ENCODE data around the gene CAPZB. TPM values are rescaled to one million over a fixed set of nuclear protein-coding genes. Genes with fewer than 3 reads are reported as not detected.

CAPZB gene
- total and polyA plus RNA-seq, 2 of the 4 experiments (the other 2 are of a cell fraction) = 216 to 304 TPM

- dilution Hi-C loops (cut with HindIII; ENCODE audit: low sequenced_read_pairs, unreplicated experiment) = no loop called here
Observed at GRCh38 chr1:19324665-19324990, 160.7 kb downstream of the CAPZB start.

More at GRCh38 chr1:19324665-19324990, 160.7 kb downstream of the CAPZB start:
- H2AK5ac ChIP-seq (ENCODE audit: low read depth, low read length) = no peak overlapping the region
- H4K20me1 ChIP-seq (ENCODE audit: insufficient read depth, low read length) = no peaks in the 10 kb centered on the region; the same call in none of the 2 replicates
- H3K4me1 ChIP-seq (ENCODE audit: control insufficient read depth, insufficient read depth, low read length) = no peaks in the 10 kb centered on the region
- no peak overlapping the region for H4K91ac ChIP-seq (ENCODE audit: insufficient read depth, low read depth, low read length)
- TF ChIP-seq CTCF (conservative IDR thresholded peaks at IDR 0.05; ENCODE audit: low read depth, low read length) = no peak
- TF ChIP-seq FOS (IDR thresholded peaks at IDR 0.05; ENCODE audit: low read depth, low read length) = no peak
- no peak for TF ChIP-seq SMC3 (IDR thresholded peaks at IDR 0.05; ENCODE audit: low read depth, low read length)
- no peak for TF ChIP-seq CHD1 (IDR thresholded peaks at IDR 0.05; ENCODE audit: low read depth, low read length)
- no peak for TF ChIP-seq ELK1 (IDR thresholded peaks at IDR 0.05; ENCODE audit: borderline replicate concordance, low read depth, low read length)
- no peak for TF ChIP-seq RCOR1 (IDR thresholded peaks at IDR 0.05; ENCODE audit: insufficient replicate concordance, low read length)
- no peak for TF ChIP-seq RFX5 (IDR thresholded peaks at IDR 0.05; ENCODE audit: low read depth, low read length)
- no peak for TF ChIP-seq MXI1 (IDR thresholded peaks at IDR 0.05; ENCODE audit: borderline replicate concordance, low read depth, low read length)
- no peak for TF ChIP-seq MAFK (IDR thresholded peaks at IDR 0.05; ENCODE audit: low read depth, low read length)
- no peak for TF ChIP-seq RAD21 (IDR thresholded peaks at IDR 0.05; ENCODE audit: low read length)
- TF ChIP-seq MAZ (IDR thresholded peaks at IDR 0.05; ENCODE audit: borderline replicate concordance, low read depth, low read length) = no peak
- no peak for TF ChIP-seq USF2 (IDR thresholded peaks at IDR 0.05; ENCODE audit: low read depth, low read length)
- TF ChIP-seq BHLHE40 (IDR thresholded peaks at IDR 0.05; ENCODE audit: low read depth, low read length) = no peak
- no peak for TF ChIP-seq CEBPB (IDR thresholded peaks at IDR 0.05; ENCODE audit: low read depth, low read length)
- TF ChIP-seq NFE2L2 (IDR thresholded peaks at IDR 0.05; ENCODE audit: low read depth, low read length) = no peak
- TF ChIP-seq POLR2A (IDR thresholded peaks at IDR 0.05; ENCODE audit: low read depth, low read length) = no peak
- H3K23ac ChIP-seq (ENCODE audit: low read depth, low read length) = no peak overlapping the region
- ChIA-PET CTCF (no interaction called here), POLR2A (ENCODE audit: unreplicated experiment) (no interaction called here)
- H3K18ac ChIP-seq (ENCODE audit: low read depth, low read length) = no peak overlapping the region
- no peak overlapping the region for H3K4ac ChIP-seq (ENCODE audit: low read depth, low read length)
- in situ Hi-C loops (cut with MboI; ENCODE audit: low sequenced_read_pairs) = no loop called here
- peaks cover 57% of the 10 kb centered on the region for H3K36me3 ChIP-seq (ENCODE audit: control insufficient read depth, insufficient read depth, low read length)
- intact Hi-C loops (cut with micrococcal nuclease) = no loop called here
- H4K5ac ChIP-seq (ENCODE audit: low read depth, low read length) = no peak overlapping the region
- no peak overlapping the region for H2BK5ac ChIP-seq (ENCODE audit: low read depth, low read length, poor library complexity, severe bottlenecking)
- DNase-seq (no peak), ATAC-seq (ENCODE audit: low read depth) (no peak)
- no TSS peak for BruUV-seq (replicated peaks)
- no peak overlapping the region for H2AK9ac ChIP-seq (replicated peaks; ENCODE audit: low read depth, low read length, poor library complexity)
- no peak overlapping the region for H2AFZ ChIP-seq (replicated peaks; ENCODE audit: low read length, poor library complexity)
- H2BK15ac ChIP-seq (ENCODE audit: low read depth, low read length) = no peak overlapping the region
- H3K56ac ChIP-seq (ENCODE audit: extremely low read depth, insufficient read depth, low read length) = no peak overlapping the region
- no peak overlapping the region for H3K4me2 ChIP-seq (ENCODE audit: low read depth, low read length)
- 98% methylated on average over 6 of the region's 9 CpGs; no CpG with 5 or more reads in 1 of the 2 experiments for WGBS, 2 experiments (ENCODE audit: extremely low coverage in 2 of 2, insufficient read length in 1 of 2)
- H3K14ac ChIP-seq (replicated peaks; ENCODE audit: low read depth, low read length) = no peak overlapping the region
- H3K9ac ChIP-seq (ENCODE audit: low read depth, low read length) = no peak overlapping the region
- peaks cover 6% of the 10 kb centered on the region; the same call in 1 of the 2 replicates for H3K9me1 ChIP-seq (ENCODE audit: insufficient read depth, low read length)
- no peaks in the 10 kb centered on the region for H3K9me3 ChIP-seq (ENCODE audit: control insufficient read depth, insufficient read depth, low read length)
- H2BK120ac ChIP-seq (ENCODE audit: low read depth, low read length) = no peak overlapping the region
- no peaks in the 10 kb centered on the region for H3K27me3 ChIP-seq (ENCODE audit: control insufficient read depth, insufficient read depth, low read length)
- no peak overlapping the region for H3K27ac ChIP-seq (ENCODE audit: insufficient read depth, low read length)
- H3K4me3 ChIP-seq (ENCODE audit: insufficient read depth, low read depth, low read length) = no peak overlapping the region
- peaks cover 4 to 19% of the 10 kb centered on the region in 2 experiments; a peak in 3 of 4 replicates for H3K79me1 ChIP-seq (ENCODE audit: low read depth in 1 of 2, low read length in 2 of 2)
- H2BK20ac ChIP-seq (ENCODE audit: low read depth, low read length) = no peak overlapping the region
- H4K8ac ChIP-seq (ENCODE audit: low read depth in 2 of 2, low read length in 2 of 2) = no peak overlapping the region
